Esophagus muscularis mucosa (tissue), 4 donors: Measurements from ENCODE around the gene EIF2S2. TPM values are rescaled to one million over a fixed set of nuclear protein-coding genes. Genes with fewer than 3 reads are reported as not detected.
A peak's percentile ranks its signal among the peaks of the same experiment; 100 is the strongest.

Experiments used
- DNase-seq: peaks from one replicate; pipeline ENCODE4 v3.0.0-alpha.2; 2017; ENCODE audit errors: extremely low spot score
- H3K27ac ChIP-seq, 4 donors: fragments of 200-600 bp; sonication (generic); replicated peaks in 1 of 4; 1 replicate in 3 of 4; 2 replicates in 1 of 4; pipeline ENCODE4 v1.5.1; 2016 to 2019; ENCODE audit warnings: mild to moderate bottlenecking in 1 of 4
- H3K27me3 ChIP-seq, 4 donors: fragments of 200-600 bp; sonication (generic); one replicate each; pipeline versions ENCODE4 v1.5.1 to v1.6.0; 2016 to 2019
- H3K36me3 ChIP-seq, 4 donors: fragments of 200-600 bp; sonication (generic); one replicate each; pipeline ENCODE4 v1.5.1; 2016 to 2019
- H3K4me1 ChIP-seq, 4 donors: fragments of 200-600 bp; sonication (generic); one replicate each; pipeline ENCODE4 v1.5.1; 2016 to 2019
- H3K4me3 ChIP-seq, 4 donors: fragments of 200-600 bp; sonication (generic); 1 replicate in 2 of 4; 2 replicates in 2 of 4; pipeline ENCODE4 v1.5.1; 2016 to 2019; ENCODE audit warnings: mild to moderate bottlenecking in 4 of 4, moderate library complexity in 1 of 4
- H3K9me3 ChIP-seq, 4 donors: fragments of 200-600 bp; sonication (generic); 1 replicate in 3 of 4; 2 replicates in 1 of 4; pipeline ENCODE4 v1.5.1; 2016 to 2019
- CTCF ChIP-seq, 3 experiments: fragments of 200-600 bp in 2 of 3; fragments of 450-650 bp in 1 of 3; sonication (generic) in 2 of 3; IDR thresholded peaks; one replicate each; pipeline ENCODE4 v1.5.1; 2017 to 2019; ENCODE audit warnings: antibody characterized with exemption in 3 of 3, mild to moderate bottlenecking in 2 of 3, moderate library complexity in 1 of 3
- EP300 ChIP-seq: sonication (generic); formaldehyde crosslinking; IDR thresholded peaks from one replicate; pipeline ENCODE4 v1.6.1; 2017; ENCODE audit warnings: antibody characterized with exemption
- POLR2A ChIP-seq: fragments of 450-650 bp; IDR thresholded peaks from one replicate; pipeline ENCODE4 v1.6.1; 2017; ENCODE audit warnings: antibody characterized with exemption, moderate library complexity, mild to moderate bottlenecking, low read depth
- POLR2AphosphoS5 ChIP-seq, 2 donors: sonication (generic); formaldehyde crosslinking; IDR thresholded peaks; one replicate each; pipeline ENCODE4 v1.6.1; 2017; ENCODE audit warnings: antibody characterized with exemption in 2 of 2
- WGBS: methylation state at CpG from one replicate; pipeline ENCODE4 v1.1.5; 2018; 5-methylcytosine and 5-hydroxymethylcytosine counted together
- intact Hi-C: fragments of 100-400 bp; cut with DNase I; formaldehyde crosslinking; loops from one replicate; pipeline ENCODE4 v1.15.1; 2023
- total RNA-seq, 4 donors: library from RNA; depleted of rRNA; stranded (reverse); fragments of >200 nt; gene quantifications; one replicate each; pipeline versions ENCODE4 v1.1.0 to v1.2.1, GENCODE V29; 2016

Gene EIF2S2
- total RNA-seq, 4 donors from 2014 or later = 48.6 to 64.2 (median 58.7) TPM

GRCh38 chr20:34085544-34086040 lies 26.5 kb downstream of the EIF2S2 start:
- intact Hi-C loops = no loop called here
- Histone ChIP-seq H3K27ac (no peak overlapping the region), H3K4me1 (peaks cover 18 to 32% (median 24%) of the 10 kb centered on the region in 4 donors), H3K27me3 (no peaks in the 10 kb centered on the region), H3K4me3 (no peak overlapping the region), H3K9me3 (no peaks in the 10 kb centered on the region), H3K36me3 (peaks cover 36 to 84% (median 71%) of the 10 kb centered on the region in 4 donors)
- no peak for DNase-seq
- WGBS = 87% methylated on average over 5 of the region's 5 CpGs
- TF ChIP-seq POLR2A = no peak

GRCh38 chr20:34084227-34084923 lies 27.7 kb downstream of the EIF2S2 start:
- TF ChIP-seq EP300 (no peak), CTCF (IDR thresholded peaks at IDR 0.05) (no peak), POLR2A (no peak), POLR2AphosphoS5 (IDR thresholded peaks at IDR 0.05) (no peak)
- Histone ChIP-seq H3K27ac (peak overlapping the region in 1 of 4 donors; percentile 56), H3K4me1 (peaks cover 18 to 32% (median 19%) of the 10 kb centered on the region in 4 donors), H3K4me3 (no peak overlapping the region), H3K36me3 (peaks cover 24 to 83% (median 70%) of the 10 kb centered on the region in 4 donors), H3K9me3 (no peaks in the 10 kb centered on the region), H3K27me3 (no peaks in the 10 kb centered on the region)
- intact Hi-C loops = no loop called here
- no peak for DNase-seq
- 87% methylated on average over 9 of the region's 9 CpGs for WGBS

GRCh38 chr20:34083781-34084180 lies 28.3 kb downstream of the EIF2S2 start:
- Histone ChIP-seq H3K4me3 (no peak overlapping the region), H3K36me3 (peaks cover 18 to 83% (median 70%) of the 10 kb centered on the region in 4 donors), H3K27ac (peak overlapping the region; percentile 30 to 56 (median 54)), H3K27me3 (no peaks in the 10 kb centered on the region), H3K9me3 (no peaks in the 10 kb centered on the region), H3K4me1 (peaks cover 18 to 32% (median 18%) of the 10 kb centered on the region in 4 donors)
- TF ChIP-seq POLR2A (no peak), CTCF (IDR thresholded peaks at IDR 0.05) (no peak), EP300 (no peak), POLR2AphosphoS5 (IDR thresholded peaks at IDR 0.05) (no peak)
- WGBS = 81% methylated on average over 2 of the region's 2 CpGs
- DNase-seq = no peak
- intact Hi-C loops = no loop called here

- intact Hi-C loops = no loop called here
- no peak for TF ChIP-seq POLR2A
- TF ChIP-seq CTCF (IDR thresholded peaks at IDR 0.05) = peak in 1 of 3 experiments; percentile 6
- peak; percentile 11 to 36 for TF ChIP-seq POLR2AphosphoS5 (IDR thresholded peaks at IDR 0.05)
- 32% methylated on average over 7 of the region's 7 CpGs for WGBS
- no peaks in the 10 kb centered on the region for H3K9me3 ChIP-seq
- DNase-seq = no peak
- no peak overlapping the region for H3K4me3 ChIP-seq
- H3K4me1 ChIP-seq = peaks cover 18 to 32% (median 18%) of the 10 kb centered on the region in 4 donors
- peaks cover 11 to 83% (median 70%) of the 10 kb centered on the region in 4 donors for H3K36me3 ChIP-seq
- no peaks in the 10 kb centered on the region for H3K27me3 ChIP-seq
- H3K27ac ChIP-seq = peak overlapping the region; percentile 30 to 56 (median 54)
These were observed 28.9 kb downstream of the EIF2S2 start for GRCh38 chr20:34083137-34083536.

GRCh38 chr20:34082232-34082887 lies 29.7 kb downstream of the EIF2S2 start:
- TF ChIP-seq EP300 (no peak), CTCF (IDR thresholded peaks at IDR 0.05) (no peak), POLR2A (no peak), POLR2AphosphoS5 (IDR thresholded peaks at IDR 0.05) (no peak)
- DNase-seq = no peak
- Histone ChIP-seq H3K4me1 (peaks cover 18 to 32% (median 18%) of the 10 kb centered on the region in 4 donors), H3K27me3 (no peaks in the 10 kb centered on the region), H3K36me3 (peaks cover 6 to 83% (median 70%) of the 10 kb centered on the region in 4 donors), H3K4me3 (no peak overlapping the region), H3K27ac (peak overlapping the region; percentile 30 to 56 (median 54)), H3K9me3 (no peaks in the 10 kb centered on the region)
- intact Hi-C loops = no loop called here
- WGBS = 85% methylated on average over 6 of the region's 8 CpGs
